Measurements from ENCODE around the gene SOX30. TPM values are rescaled to one million over a fixed set of nuclear protein-coding genes. Genes with fewer than 3 reads are reported as not detected.
A peak's percentile ranks its signal among the peaks of the same experiment; 100 is the strongest.

The SOX30 gene
- total RNA-seq, 1 donor from 2014 or later, result not detected

GRCh38 chr5:157613385-157614245, 38.6 kb downstream of the SOX30 start:
- H3K4me1 Mint-ChIP-seq, result peaks cover 11% of the 10 kb centered on the region
- no peaks in the 10 kb centered on the region for H3K36me3 Mint-ChIP-seq (ENCODE audit: low read depth)
- H3K4me3 Mint-ChIP-seq, result no peak overlapping the region
- H3K9me3 Mint-ChIP-seq, result peaks cover 5% of the 10 kb centered on the region
- H3K27me3 Mint-ChIP-seq (ENCODE audit: low read depth), result no peaks in the 10 kb centered on the region
- no peak for DNase-seq (ENCODE audit: low read depth, low spot score)
- H3K27ac Mint-ChIP-seq (ENCODE audit: unreplicated experiment), result no peak overlapping the region
- TF ChIP-seq, protein P1, sequence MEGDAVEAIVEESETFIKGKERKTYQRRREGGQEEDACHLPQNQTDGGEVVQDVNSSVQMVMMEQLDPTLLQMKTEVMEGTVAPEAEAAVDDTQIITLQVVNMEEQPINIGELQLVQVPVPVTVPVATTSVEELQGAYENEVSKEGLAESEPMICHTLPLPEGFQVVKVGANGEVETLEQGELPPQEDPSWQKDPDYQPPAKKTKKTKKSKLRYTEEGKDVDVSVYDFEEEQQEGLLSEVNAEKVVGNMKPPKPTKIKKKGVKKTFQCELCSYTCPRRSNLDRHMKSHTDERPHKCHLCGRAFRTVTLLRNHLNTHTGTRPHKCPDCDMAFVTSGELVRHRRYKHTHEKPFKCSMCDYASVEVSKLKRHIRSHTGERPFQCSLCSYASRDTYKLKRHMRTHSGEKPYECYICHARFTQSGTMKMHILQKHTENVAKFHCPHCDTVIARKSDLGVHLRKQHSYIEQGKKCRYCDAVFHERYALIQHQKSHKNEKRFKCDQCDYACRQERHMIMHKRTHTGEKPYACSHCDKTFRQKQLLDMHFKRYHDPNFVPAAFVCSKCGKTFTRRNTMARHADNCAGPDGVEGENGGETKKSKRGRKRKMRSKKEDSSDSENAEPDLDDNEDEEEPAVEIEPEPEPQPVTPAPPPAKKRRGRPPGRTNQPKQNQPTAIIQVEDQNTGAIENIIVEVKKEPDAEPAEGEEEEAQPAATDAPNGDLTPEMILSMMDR (conservative IDR thresholded peaks at IDR 0.05), result no peak

GRCh38 chr5:157612581-157612980, 39.7 kb downstream of the SOX30 start:
- TF ChIP-seq, protein P1 (conservative IDR thresholded peaks at IDR 0.05), result no peak
- H3K4me1 Mint-ChIP-seq, result peaks cover 11% of the 10 kb centered on the region
- peak overlapping the region; percentile 1 for H3K27ac Mint-ChIP-seq (ENCODE audit: unreplicated experiment)
- DNase-seq (ENCODE audit: low read depth, low spot score), result no peak
- H3K36me3 Mint-ChIP-seq (ENCODE audit: low read depth), result no peaks in the 10 kb centered on the region
- H3K27me3 Mint-ChIP-seq (ENCODE audit: low read depth), result no peaks in the 10 kb centered on the region
- peaks cover 8% of the 10 kb centered on the region for H3K9me3 Mint-ChIP-seq
- no peak overlapping the region for H3K4me3 Mint-ChIP-seq

DNA sequence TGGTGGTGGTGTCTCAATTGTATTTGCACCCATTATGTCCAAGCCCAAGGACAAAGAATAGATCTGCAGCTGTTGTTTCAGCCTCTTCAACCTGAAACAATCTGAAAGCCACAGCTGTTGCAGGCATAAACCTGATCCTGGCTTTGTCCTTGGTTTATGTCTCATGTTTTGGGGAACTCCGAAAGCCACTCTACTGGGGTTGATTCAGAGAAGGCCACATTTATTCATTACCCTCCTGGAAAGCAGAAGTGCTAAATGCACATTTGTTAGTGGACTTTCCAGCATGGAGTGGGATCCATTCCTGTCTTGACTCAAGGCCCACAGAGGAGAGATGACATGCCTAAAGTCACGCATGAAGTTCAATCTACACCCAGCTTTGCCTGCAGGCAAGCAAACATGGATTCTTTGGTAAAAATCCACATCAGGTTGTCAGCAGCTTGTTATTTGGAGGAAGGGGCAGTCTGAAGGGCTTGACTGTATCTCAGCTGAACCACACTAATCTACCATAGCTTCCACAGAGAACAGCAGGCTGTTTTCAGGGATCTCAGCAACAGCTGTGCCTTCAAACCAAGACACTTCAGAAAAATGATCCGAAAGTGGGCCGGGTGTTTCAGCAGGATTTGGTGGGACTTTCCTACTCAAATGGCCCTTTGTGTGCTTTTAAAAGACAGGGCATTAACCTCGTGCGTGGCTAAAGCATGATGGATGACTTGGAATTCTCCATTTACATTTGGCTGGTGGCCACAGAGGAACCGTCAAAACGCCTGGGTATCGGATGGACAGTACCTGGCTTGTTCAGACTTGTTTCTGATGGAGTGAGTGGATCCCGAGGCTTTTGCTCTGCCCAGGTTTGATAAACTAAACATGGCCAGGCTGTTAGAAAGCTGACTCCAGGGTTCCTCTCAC, 40.4 kb downstream of the SOX30 start:
- Mint-ChIP-seq H3K9me3 (peaks cover 8% of the 10 kb centered on the region), H3K4me3 (no peak overlapping the region)

GRCh38 chr5:157610990-157611389, 41.2 kb downstream of the SOX30 start:
- no peak for DNase-seq (ENCODE audit: low read depth, low spot score)
- Mint-ChIP-seq H3K27me3 (ENCODE audit: low read depth) (no peaks in the 10 kb centered on the region), H3K4me1 (peaks cover 11% of the 10 kb centered on the region), H3K36me3 (ENCODE audit: low read depth) (no peaks in the 10 kb centered on the region), H3K9me3 (peaks cover 8% of the 10 kb centered on the region), H3K27ac (ENCODE audit: unreplicated experiment) (no peak overlapping the region), H3K4me3 (no peak overlapping the region)
- TF ChIP-seq, protein P1 (conservative IDR thresholded peaks at IDR 0.05), result no peak

More for the DNA sequence above, 40.4 kb downstream of the SOX30 start:
- no peak for DNase-seq (ENCODE audit: low read depth, low spot score)
- H3K36me3 Mint-ChIP-seq (ENCODE audit: low read depth), result no peaks in the 10 kb centered on the region
- TF ChIP-seq, protein P1 (conservative IDR thresholded peaks at IDR 0.05), result no peak
- H3K27ac Mint-ChIP-seq (ENCODE audit: unreplicated experiment), result peak overlapping the region; percentile 1
- peaks cover 11% of the 10 kb centered on the region for H3K4me1 Mint-ChIP-seq
- H3K27me3 Mint-ChIP-seq (ENCODE audit: low read depth), result no peaks in the 10 kb centered on the region

GRCh38 chr5:157608972-157609565, 43.2 kb downstream of the SOX30 start:
- Mint-ChIP-seq H3K27me3 (ENCODE audit: low read depth) (no peaks in the 10 kb centered on the region), H3K9me3 (peaks cover 8% of the 10 kb centered on the region), H3K27ac (ENCODE audit: unreplicated experiment) (no peak overlapping the region), H3K4me1 (peaks cover 11% of the 10 kb centered on the region), H3K36me3 (ENCODE audit: low read depth) (no peaks in the 10 kb centered on the region), H3K4me3 (no peak overlapping the region)
- DNase-seq (ENCODE audit: low read depth, low spot score), result no peak
- TF ChIP-seq, protein P1 (conservative IDR thresholded peaks at IDR 0.05), result no peak
